ENCODE results near the gene IL4R.
"Not testable (repeated sequence)": the region's sequence is repeated elsewhere in the genome, so short reads cannot be mapped to it uniquely, and the experiment has no call there.

IL4R gene

GRCh38 chr16:27408012-27408601 lies 94.3 kb downstream of the IL4R start:
- no peak for DNase-seq

- DNase-seq = peak in 1 of 2 experiments; percentile 7
Measured at GRCh38 chr16:27408602-27409031, 94.8 kb downstream of the IL4R start.

GRCh38 chr16:27409958-27410357 lies 96.2 kb downstream of the IL4R start:
- DNase-seq = not testable (repeated sequence)

GRCh38 chr16:27410761-27411160 lies 97.0 kb downstream of the IL4R start:
- DNase-seq = no peak

- no peak for DNase-seq
Measured at GRCh38 chr16:27413956-27414355, 100.2 kb downstream of the IL4R start.

Measured in NCI-H446 (cell line).